HepG2 (cell line): ENCODE measurements around the gene CC2D1A. TPM values are rescaled to one million over a fixed set of nuclear protein-coding genes. Genes with fewer than 3 reads are reported as not detected.

Experiments used
- ARID2 ChIP-seq: sonication (generic); formaldehyde crosslinking; IDR thresholded peaks from 2 replicates; pipeline ENCODE4 v1.8.1; 2022; ENCODE audit warnings: mild to moderate bottlenecking, missing genetic modification reagents, borderline replicate concordance
- CEBPB ChIP-seq: IDR thresholded peaks from 2 replicates; pipeline ENCODE4 v1.6.1; 2011; ENCODE audit warnings: low read depth, low read length, improper control_type of control experiment, borderline replicate concordance
- GATAD1 ChIP-seq: IDR thresholded peaks from 2 replicates; pipeline ENCODE4 v1.6.1; 2016; ENCODE audit warnings: missing genetic modification reagents, missing compliant biosample characterization
- HBP1 ChIP-seq: IDR thresholded peaks from 2 replicates; pipeline ENCODE4 v1.6.1; 2016; ENCODE audit warnings: low read depth, control low read depth
- HNRNPK ChIP-seq: fragments of 200-400 bp; formaldehyde crosslinking; IDR thresholded peaks from 2 replicates; pipeline ENCODE4 v1.6.1; 2018; ENCODE audit warnings: low read length, low read depth, moderate library complexity, mild to moderate bottlenecking; ENCODE audit not compliant: poor library complexity, severe bottlenecking
- NBN ChIP-seq: fragments of 450-650 bp; conservative IDR thresholded peaks from 2 replicates; pipeline ENCODE4 v1.6.1; 2017
- NCOR1 ChIP-seq: fragments of 200-600 bp; sonication (generic); IDR thresholded peaks from 2 replicates; pipeline ENCODE4 v1.7.0; 2017; ENCODE audit warnings: antibody characterized with exemption, low read length, borderline replicate concordance
- NFE2 ChIP-seq: sonication (generic); formaldehyde crosslinking; IDR thresholded peaks from 2 replicates; pipeline ENCODE4 v1.4.0; 2020; ENCODE audit warnings: missing genetic modification reagents
- NR2F2 ChIP-seq: IDR thresholded peaks from 2 replicates; pipeline ENCODE4 v1.6.1; 2012; ENCODE audit warnings: low read depth, inconsistent platforms, borderline replicate concordance
- NR2F6 ChIP-seq, 2 experiments: IDR thresholded peaks; 2 replicates each; pipeline ENCODE4 v1.6.1; 2016; ENCODE audit warnings: antibody characterized with exemption in 1 of 2, mild to moderate bottlenecking in 1 of 2
- RAD51 ChIP-seq: fragments of 450-650 bp; IDR thresholded peaks from 2 replicates; pipeline ENCODE4 v1.6.1; 2016; ENCODE audit warnings: borderline replicate concordance
- SIN3A ChIP-seq: IDR thresholded peaks from 2 replicates; pipeline ENCODE4 v1.6.1; 2011; ENCODE audit warnings: low read depth, mild to moderate bottlenecking, control low read depth, low read length, borderline replicate concordance
- THAP8 ChIP-seq: sonication (generic); formaldehyde crosslinking; IDR thresholded peaks from 2 replicates; pipeline ENCODE4 v1.5.1; 2020; ENCODE audit warnings: missing genetic modification reagents, mild to moderate bottlenecking, borderline replicate concordance
- TSC22D2 ChIP-seq: sonication (generic); formaldehyde crosslinking; IDR thresholded peaks from 2 replicates; pipeline ENCODE4 v1.5.1; 2020; ENCODE audit warnings: missing genetic modification reagents, mild to moderate bottlenecking, borderline replicate concordance
- ZNF230 ChIP-seq: sonication (generic); formaldehyde crosslinking; IDR thresholded peaks from 2 replicates; pipeline ENCODE4 v1.4.0; 2020; ENCODE audit warnings: mild to moderate bottlenecking, missing genetic modification reagents
- ZNF232 ChIP-seq: sonication (generic); formaldehyde crosslinking; IDR thresholded peaks from 2 replicates; pipeline ENCODE4 v1.4.0; 2020; ENCODE audit warnings: missing genetic modification reagents, borderline replicate concordance
- ZNF496 ChIP-seq: sonication (generic); formaldehyde crosslinking; IDR thresholded peaks from 2 replicates; pipeline ENCODE4 v1.8.1; 2023; ENCODE audit warnings: mild to moderate bottlenecking, moderate library complexity, missing genetic modification reagents; ENCODE audit not compliant: insufficient replicate concordance
- ZNF574 ChIP-seq: sonication (generic); formaldehyde crosslinking; IDR thresholded peaks from 2 replicates; pipeline ENCODE4 v1.4.0; 2020; ENCODE audit warnings: missing genetic modification reagents
- ZNF597 ChIP-seq: sonication (generic); formaldehyde crosslinking; IDR thresholded peaks from 2 replicates; pipeline ENCODE4 v1.5.0; 2020; ENCODE audit warnings: missing genetic modification reagents
- ZNF678 ChIP-seq: sonication (generic); formaldehyde crosslinking; IDR thresholded peaks from 2 replicates; pipeline ENCODE4 v1.4.0; 2020; ENCODE audit warnings: mild to moderate bottlenecking, missing genetic modification reagents
- ZNF777 ChIP-seq: sonication (generic); formaldehyde crosslinking; IDR thresholded peaks from 2 replicates; pipeline ENCODE4 v1.4.0; 2020; ENCODE audit warnings: missing genetic modification reagents
- polyA plus RNA-seq, 8 experiments: library from polyadenylated mRNA; depleted of rRNA in 3 of 8; stranded (reverse) in 7 of 8; unstranded in 1 of 8; fragments of >200 nt; fragmentation: Illumina TruSeq in 4 of 8; extraction: Trizol in 4 of 8; gene quantifications; 2 replicates each; pipeline versions ENCODE4 v1.2.1 to v1.2.3, GENCODE V29; 2011 to 2016; ENCODE audit warnings: low read depth in 4 of 8, missing spikeins in 1 of 8, mixed read lengths in 1 of 8; ENCODE audit not compliant: insufficient read depth in 1 of 8
- total RNA-seq, 5 experiments: library from RNA; depleted of rRNA; stranded (reverse); fragments of >200 nt; fragmentation: Illumina TruSeq; extraction: Trizol; gene quantifications; 2 replicates each; pipeline ENCODE4 v1.2.3, GENCODE V29; 2016; ENCODE audit warnings: low read depth in 1 of 5

Gene CC2D1A
- total and polyA plus RNA-seq, 2 of the 13 experiments (the other 11 are each of a cell fraction or from before 2014, with no cell fraction given), result 9.7 to 11.5 TPM

GRCh38 chr19:13905634-13906520 lies at the start of gene CC2D1A, which contains the start of gene BRME1 (continued):
- no peak for TF ChIP-seq NCOR1
- TF ChIP-seq ZNF230 (CRISPR knock-in tag), result no peak; the same call in 1 of the 2 replicates
- no peak; the same call in 1 of the 2 replicates for TF ChIP-seq NR2F2
- no peak for TF ChIP-seq ARID2 (CRISPR knock-in tag)
- TF ChIP-seq ZNF777 (CRISPR knock-in tag), result peak; percentile 96
- TF ChIP-seq NR2F6 (IDR thresholded peaks at IDR 0.05), result no peak
- TF ChIP-seq NR2F6 (CRISPR knock-in tag; IDR thresholded peaks at IDR 0.05), result peak; percentile 16; the same call in 1 of the 2 replicates
- TF ChIP-seq TSC22D2 (CRISPR knock-in tag), result peak; percentile 85; the same call in 1 of the 2 replicates
- no peak for TF ChIP-seq NFE2 (CRISPR knock-in tag)
- no peak for TF ChIP-seq CEBPB
- TF ChIP-seq THAP8 (CRISPR knock-in tag), result no peak
- TF ChIP-seq ZNF597 (CRISPR knock-in tag), result no peak
- no peak for TF ChIP-seq RAD51
- TF ChIP-seq HBP1 (CRISPR knock-in tag), result no peak
- TF ChIP-seq HNRNPK, result no peak
- TF ChIP-seq NBN, result no peak
- peak; percentile 96 for TF ChIP-seq ZNF574 (CRISPR knock-in tag)
- peak; percentile 82; the same call in 1 of the 2 replicates for TF ChIP-seq ZNF232 (CRISPR knock-in tag)
- peak; percentile 45; the same call in 1 of the 2 replicates for TF ChIP-seq SIN3A
- no peak for TF ChIP-seq ZNF496 (CRISPR knock-in tag)
- peak; percentile 69; the same call in 1 of the 2 replicates for TF ChIP-seq GATAD1 (CRISPR knock-in tag)
- no peak for TF ChIP-seq ZNF678 (CRISPR knock-in tag)
